HG02885 (cell line): ENCODE results near the gene GMPPB.

Experiments
- ATAC-seq: cut with Tn5 transposase; IDR thresholded peaks from one replicate; pipeline ENCODE4 v1.9.1; 2021; ENCODE audit warnings: mild to moderate bottlenecking; ENCODE audit not compliant: unreplicated experiment, poor library complexity

The GMPPB gene

DNA sequence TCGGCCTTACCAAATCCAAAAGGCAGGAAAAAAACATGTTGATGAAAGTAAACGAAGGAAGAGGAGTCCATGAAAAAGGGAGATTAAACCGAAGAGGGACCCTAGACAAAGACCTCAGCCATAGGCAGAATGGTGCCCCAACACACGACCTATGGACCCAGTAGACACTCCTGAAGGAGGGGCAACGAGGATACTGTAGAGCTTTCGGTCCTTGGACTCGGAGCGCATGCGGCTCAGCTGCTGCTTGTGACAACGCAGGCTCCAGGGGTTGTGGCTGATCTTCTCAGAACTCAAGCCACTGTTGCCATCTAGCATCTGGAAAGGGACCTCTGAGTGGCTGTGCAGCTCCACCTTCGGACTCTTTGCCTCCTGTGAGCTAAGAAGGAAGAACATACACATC lies 8.8 kb upstream of the GMPPB start:
- ATAC-seq, result no peak

DNA sequence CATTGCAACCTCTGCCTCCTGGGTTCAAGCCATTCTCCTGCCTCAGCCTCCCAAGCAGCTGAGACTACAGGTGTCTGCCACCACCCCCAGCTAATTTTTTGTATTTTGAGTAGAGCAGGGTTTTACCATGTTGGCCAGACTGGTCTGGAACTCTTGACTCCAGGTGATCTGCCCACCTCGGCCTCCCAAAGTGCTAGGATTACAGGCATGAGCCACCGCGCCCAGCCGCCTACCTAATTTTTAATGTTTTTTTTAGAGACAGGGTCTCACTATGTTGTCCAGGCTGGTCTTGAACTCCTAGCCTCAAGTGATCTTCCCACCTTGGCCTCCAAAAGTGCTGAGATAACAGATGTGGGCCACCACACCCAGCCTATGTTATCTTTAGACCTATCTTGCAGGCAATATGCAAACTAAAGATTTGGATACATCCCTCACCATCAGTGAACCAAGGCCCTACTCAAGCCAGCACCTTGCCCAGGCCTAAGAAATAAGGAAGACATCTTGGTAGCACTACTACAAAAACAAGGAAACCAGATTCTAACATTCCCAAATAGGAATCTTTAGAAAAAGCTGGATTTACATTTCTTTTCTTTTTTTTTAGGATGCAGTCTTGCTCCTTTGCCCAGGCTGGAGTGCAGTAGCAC lies 6.3 kb upstream of the GMPPB start:
- no peak for ATAC-seq

DNA sequence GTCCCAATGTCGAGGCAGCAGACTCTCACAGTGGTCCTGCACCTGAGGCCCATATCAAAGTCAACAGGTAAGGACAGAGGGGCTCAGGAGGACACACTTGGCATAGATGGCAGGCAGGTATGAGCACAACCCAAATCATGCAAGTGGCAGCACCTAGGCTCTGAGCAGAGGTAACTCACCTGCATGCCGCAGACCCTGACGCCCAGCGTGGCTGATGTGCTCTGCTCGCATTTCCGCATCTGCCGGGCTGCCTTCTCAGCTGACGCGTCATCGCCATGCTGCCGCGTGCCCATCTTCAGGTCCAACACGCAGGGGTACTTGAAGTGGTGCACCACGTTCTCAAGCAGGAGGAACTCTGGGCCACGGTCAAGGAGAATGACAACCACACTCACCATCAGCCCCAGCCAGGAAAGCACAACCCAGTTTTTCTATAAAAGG lies 4.2 kb upstream of the GMPPB start:
- ATAC-seq, result no peak

DNA sequence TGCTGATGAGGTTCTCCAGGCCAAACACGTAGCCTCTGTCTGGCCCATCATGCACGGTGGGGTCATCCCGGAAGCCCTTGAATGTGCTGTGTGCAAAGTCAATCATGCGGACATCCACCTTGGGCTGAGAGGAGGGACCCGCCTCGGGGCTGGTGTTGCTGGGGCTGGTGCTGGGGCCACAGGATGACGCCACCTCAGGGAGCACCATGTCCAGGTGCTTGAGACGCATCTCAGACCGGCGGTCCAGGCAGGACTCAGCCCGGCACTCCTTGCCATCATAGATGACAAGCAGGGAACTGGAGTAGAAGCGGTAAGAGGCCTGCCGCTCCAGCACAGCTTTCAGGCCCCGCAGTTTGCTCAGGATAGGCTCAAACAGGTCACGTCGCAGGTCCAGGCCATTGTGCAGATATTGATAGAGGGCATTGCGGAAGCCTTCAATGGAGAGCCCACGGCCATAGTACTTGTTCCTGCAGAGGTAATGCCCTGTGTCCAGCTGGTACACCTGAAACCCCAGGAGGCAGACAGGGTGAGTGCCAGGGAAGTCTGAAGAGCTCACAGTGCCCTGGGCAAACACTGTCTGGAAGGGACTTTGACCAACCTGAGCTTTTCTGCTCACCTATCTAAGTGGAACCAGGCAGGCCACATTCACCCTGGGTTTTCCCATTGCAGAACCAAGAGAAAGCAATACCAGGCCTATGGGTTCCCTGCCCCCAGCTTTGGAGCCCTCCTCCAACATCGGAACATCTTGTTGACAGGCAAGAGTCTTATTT lies 3.6 kb upstream of the GMPPB start:
- ATAC-seq, result no peak

DNA sequence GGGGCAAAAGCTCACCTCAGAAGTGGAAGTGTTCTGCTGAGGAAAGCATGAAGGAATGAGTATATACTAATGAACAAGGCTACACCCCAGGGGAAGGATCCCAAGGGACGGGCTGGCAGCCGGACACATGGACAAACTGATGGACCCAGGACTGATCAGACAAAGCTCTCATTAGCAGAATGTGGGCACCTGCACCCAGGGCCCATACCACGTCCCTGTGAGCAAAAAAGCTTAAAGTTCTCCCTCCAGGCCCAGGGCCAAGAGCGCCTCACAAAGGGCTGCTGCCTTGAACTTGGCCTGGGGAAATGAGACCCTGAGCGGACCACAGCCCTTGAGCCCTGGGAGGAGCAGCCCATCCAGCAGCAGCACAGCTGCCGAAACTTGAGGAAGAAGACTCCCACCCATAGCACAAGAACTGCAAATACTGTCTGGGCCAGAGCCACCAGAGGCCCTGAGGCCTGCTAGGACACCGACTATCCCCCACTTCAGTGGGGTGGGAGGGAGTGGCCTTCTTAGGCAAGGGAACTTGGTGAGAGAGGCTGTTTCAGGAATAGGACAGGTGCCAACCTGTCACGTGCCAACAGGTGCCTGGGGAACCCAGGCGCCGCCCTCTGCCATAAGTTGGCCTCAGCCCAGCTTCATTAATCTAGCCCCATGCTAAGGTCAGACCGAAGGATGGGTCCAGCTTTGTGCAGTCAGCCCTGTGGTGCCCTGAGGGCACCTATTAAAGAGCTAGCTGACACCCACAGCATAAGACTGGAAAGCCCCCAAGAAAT lies 2.3 kb upstream of the GMPPB start:
- no peak for ATAC-seq

GRCh38 chr3:49724586-49724985 lies 835 bp upstream of the GMPPB start:
- no peak for ATAC-seq

GRCh38 chr3:49723296-49723627 lies 489 bp downstream of the GMPPB start:
- ATAC-seq, result peak; percentile 13

- ATAC-seq, result no peak
Observed at GRCh38 chr3:49722896-49723295, 855 bp downstream of the GMPPB start.

DNA sequence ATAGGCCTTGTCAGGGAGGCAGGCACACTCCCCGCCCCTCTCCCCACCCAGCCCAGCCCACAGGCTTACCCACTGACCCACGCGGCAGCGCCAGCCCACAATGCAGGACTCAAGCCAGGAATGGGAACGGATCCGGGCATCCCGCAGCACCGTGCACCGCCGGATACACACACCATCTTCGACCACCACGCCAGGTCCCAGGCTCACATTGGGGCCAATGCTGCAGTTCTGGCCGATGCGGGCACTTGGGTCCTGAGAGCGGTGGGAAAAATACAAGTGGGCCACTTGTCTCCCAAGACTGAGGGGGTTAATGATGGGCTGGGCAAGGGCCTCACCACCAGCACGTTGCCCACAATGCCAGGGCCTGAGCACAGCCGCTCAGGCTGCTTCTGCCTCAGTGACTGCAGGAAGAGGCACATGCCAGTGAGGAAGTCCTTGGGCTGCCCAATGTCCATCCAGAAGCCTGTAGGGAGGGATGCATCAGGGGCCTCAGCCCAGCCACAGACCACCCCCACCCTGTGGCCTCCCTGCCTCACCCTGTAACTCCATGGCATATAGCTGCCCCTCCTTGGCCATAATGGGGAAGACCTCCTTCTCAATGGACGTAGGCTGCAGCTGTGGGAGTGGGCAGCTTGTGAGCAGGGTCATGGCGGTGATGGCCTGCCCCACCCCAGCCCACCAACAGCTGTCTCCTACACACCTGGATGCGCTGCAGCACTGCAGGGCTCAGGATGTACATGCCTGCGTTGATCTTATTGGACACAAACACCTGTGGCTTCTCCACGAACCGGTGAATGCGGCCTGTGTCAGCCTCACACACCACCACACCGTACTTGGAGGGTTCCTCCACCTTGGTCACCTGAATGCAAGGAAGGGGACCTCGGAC lies 1.6 kb downstream of the GMPPB start:
- ATAC-seq, result no peak

- no peak for ATAC-seq
Observed at GRCh38 chr3:49721596-49721895, 2.2 kb downstream of the GMPPB start.

- no peak for ATAC-seq
Observed at GRCh38 chr3:49720855-49721595, 2.7 kb downstream of the GMPPB start.

DNA sequence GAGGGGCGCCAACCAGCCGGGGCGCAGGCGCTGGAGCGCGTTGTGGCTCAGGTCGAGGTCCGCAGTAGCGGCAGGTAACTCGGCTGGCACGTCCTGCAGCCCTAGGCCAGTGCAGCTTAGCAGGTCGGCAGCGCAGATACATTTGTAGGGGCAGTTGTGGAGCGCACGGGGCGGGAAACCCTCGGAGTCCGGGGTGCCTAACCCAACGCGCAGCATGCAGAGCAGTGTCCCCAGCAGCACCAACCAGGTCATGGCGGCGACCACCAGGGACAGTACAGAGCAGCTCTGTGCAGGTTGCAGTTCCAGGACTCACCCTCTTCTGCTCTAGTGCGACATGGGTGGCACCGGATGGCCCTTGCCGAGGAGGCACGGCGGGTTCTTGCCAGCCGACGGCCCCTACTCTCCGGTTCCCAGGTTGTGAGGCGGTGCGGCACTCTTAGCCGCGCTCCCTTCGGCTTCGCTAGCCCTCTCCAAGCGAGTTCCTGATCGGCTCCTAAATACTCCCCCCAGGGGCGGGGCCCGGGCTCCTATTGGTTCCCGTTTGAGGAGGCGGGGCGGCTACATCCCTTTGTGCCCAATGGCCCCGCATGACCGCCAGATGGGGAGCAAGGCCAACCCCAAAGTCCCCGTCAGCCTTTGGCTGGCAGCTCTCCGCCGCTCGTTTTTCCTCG lies 4.4 kb downstream of the GMPPB start, which contains the start of gene AMIGO3:
Gene AMIGO3 (minus strand): TSS at position 471 of the 671 bp plus-strand sequence. CDS start 219 bp downstream, at position 252.
- peak; percentile 56 for ATAC-seq

DNA sequence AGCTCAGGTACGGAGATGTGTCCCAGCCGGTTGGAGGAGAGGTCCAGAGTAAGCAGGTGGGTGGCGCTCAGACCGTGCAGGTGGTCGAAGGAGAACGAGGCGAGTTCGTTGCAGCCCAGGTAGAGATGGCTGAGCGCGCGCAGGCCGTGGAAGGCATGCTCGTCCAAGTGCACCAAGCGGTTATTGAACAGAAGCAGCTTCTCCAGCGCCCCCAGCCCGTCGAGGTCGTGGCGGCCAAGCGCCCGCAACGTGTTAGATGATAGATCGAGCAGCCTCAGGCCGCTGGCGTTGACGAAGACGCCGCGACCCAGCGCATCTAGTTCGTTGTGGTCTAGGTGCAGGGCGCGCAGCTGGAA lies 4.9 kb downstream of the GMPPB start:
- ATAC-seq, result no peak

GRCh38 chr3:49717959-49718857 lies 5.5 kb downstream of the GMPPB start:
- ATAC-seq, result no peak

DNA sequence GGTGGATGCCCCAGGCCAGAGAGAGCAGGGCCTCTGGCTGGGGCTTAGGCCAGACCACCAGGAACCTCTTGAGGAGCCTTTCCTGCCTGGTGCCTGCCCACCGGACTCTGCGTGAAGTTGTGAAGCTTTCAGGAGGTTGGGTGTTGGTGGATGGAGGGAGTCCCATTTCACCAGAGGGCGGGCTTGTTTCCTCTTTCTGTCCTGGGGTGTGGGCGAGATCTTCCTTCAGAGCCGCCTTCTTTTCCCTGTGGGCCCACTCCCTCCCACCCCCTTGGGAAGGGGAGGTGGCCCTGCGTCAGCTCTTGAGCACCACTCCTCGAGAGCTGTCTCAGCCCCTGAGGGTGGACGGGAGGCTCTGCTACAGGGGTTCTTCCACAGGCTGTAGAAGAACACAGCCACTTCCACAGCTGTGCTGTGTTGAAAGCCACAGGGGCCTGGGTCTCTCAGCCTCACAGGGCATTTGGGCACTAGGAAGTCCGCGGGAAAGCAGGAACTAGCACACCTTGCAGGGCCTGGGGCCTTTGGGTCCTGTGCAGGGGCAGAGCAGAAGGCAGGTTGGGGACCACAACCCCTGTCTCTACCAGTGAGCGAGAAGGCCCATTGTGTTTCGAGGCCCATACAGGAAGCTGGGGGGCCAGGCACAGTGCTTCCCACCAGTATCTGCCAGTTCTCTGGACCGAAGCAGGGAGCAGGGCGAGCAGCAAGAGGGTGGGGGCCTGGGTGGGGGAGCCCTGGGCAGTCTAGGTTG lies 6.4 kb downstream of the GMPPB start:
- ATAC-seq, result no peak

DNA sequence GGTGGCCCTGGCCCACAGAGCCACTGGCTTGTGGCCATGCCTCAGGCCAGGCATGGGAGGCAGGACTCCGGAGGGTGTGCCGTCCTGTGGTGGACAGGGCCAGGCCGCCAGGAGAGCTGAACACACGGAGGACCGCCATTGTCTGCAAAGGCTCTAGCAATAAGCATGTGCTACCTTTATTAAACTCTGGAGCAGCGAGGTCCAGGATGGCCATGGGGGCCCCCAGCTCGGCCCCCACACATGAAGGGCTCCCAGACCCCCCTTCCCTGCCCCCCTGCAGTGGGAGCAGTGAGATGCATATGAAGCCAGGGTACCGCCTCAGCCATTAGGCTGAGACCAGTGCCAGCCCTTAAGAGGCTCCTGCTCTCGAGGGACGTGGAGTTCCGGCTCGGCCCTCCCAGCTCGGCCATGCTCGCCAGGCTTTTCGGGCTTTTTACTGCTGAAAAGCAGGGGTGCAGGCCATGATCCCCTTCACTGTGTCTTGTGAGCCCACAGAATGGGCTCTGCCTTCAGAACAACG lies 7.0 kb downstream of the GMPPB start:
- no peak for ATAC-seq

DNA sequence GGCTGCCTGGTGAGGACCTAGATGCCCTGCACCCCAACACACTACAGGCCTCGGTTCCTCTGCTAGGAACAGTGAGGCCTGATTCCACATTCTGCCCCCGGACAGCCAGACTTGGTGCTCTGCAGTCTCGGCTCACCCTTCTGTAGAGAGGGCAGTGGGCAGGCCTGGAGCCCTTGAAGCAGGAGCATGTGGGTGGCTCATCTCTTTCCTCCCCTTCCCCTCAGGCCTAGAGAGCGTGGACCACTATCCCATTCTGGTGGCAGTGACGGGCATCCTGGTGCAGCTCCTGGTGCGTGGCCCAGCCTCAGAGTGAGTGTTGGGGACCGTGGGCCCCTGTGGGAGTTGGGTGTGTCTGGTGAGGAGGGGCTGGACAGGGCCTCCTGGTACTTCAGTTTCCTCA lies 7.6 kb downstream of the GMPPB start:
- ATAC-seq, result no peak
